Mesodermal cell (in vitro differentiated cells): Measurements from ENCODE around the gene HMGCS2.

Source experiments
- H3K27ac ChIP-seq: 2 replicates; pipeline ENCODE4 v1.7.0; 2013; ENCODE audit warnings: mild to moderate bottlenecking, low read depth, low read length, moderate library complexity; ENCODE audit not compliant: severe bottlenecking
- H3K36me3 ChIP-seq: 2 replicates; pipeline ENCODE4 v1.7.1; 2013; ENCODE audit warnings: mild to moderate bottlenecking, low read length, moderate library complexity; ENCODE audit not compliant: control insufficient read depth, insufficient read depth
- H3K4me1 ChIP-seq: one replicate; pipeline ENCODE4 v1.7.1; 2013; ENCODE audit warnings: mild to moderate bottlenecking, low read length; ENCODE audit not compliant: insufficient read depth, control insufficient read depth, poor library complexity, severe bottlenecking
- H3K4me3 ChIP-seq: 2 replicates; pipeline ENCODE4 v1.7.0; 2013; ENCODE audit warnings: low read length, control low read depth, mild to moderate bottlenecking; ENCODE audit not compliant: insufficient read depth, poor library complexity, severe bottlenecking; ENCODE audit errors: extremely low read depth
- H3K9me3 ChIP-seq: 2 replicates; pipeline ENCODE4 v1.7.1; 2013; ENCODE audit warnings: mild to moderate bottlenecking, low read length, moderate library complexity; ENCODE audit not compliant: control insufficient read depth
- WGBS, 2 experiments: methylation state at CpG; one replicate each; pipeline ENCODE4 v1.1.5; 2013; ENCODE audit warnings: missing lambda C conversion rate in 2 of 2; ENCODE audit not compliant: insufficient coverage in 2 of 2; 5-methylcytosine and 5-hydroxymethylcytosine counted together

HMGCS2 gene

GRCh38 chr1:119740896-119741780 is 27.6 kb downstream of the HMGCS2 start:
- no peak overlapping the region for H3K4me3 ChIP-seq
- 94 to 95% methylated on average over 13 of the region's 13 CpGs for WGBS, 2 experiments
- H3K27ac ChIP-seq: no peak overlapping the region
- peaks cover 68% of the 10 kb centered on the region for H3K36me3 ChIP-seq
- H3K9me3 ChIP-seq: no peaks in the 10 kb centered on the region
- H3K4me1 ChIP-seq: no peaks in the 10 kb centered on the region

DNA sequence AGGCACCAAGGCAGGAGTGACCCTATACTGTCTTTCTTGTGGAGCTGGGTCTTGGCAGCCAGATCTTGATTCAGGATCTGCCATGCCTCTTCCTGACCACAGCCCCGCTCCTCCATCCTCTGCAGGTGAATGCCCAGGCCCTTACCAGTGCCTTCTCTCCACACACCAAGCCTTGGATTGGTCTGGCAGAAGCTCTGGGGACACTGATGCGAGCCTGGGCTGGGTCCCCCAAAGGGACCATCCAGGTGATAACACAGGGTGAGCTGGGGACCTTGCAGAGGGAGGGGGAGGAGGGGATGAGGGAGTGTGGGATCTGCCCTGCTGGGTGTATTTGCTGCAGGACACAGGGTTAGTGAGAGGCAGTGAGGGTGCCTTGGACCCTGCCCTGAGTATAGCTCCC is 28.4 kb downstream of the HMGCS2 start:
- no peaks in the 10 kb centered on the region for H3K4me1 ChIP-seq
- 100% methylated on average over 1 to 2 of the region's 2 CpGs for WGBS, 2 experiments
- H3K27ac ChIP-seq: no peak overlapping the region
- peaks cover 77% of the 10 kb centered on the region for H3K36me3 ChIP-seq
- no peaks in the 10 kb centered on the region for H3K9me3 ChIP-seq
- no peak overlapping the region for H3K4me3 ChIP-seq

GRCh38 chr1:119739150-119739549 is 29.6 kb downstream of the HMGCS2 start:
- Histone ChIP-seq H3K36me3 (peaks cover 88% of the 10 kb centered on the region), H3K4me3 (no peak overlapping the region), H3K4me1 (no peaks in the 10 kb centered on the region), H3K9me3 (no peaks in the 10 kb centered on the region), H3K27ac (no peak overlapping the region)
- WGBS, 2 experiments: 94 to 100% methylated on average over 4 to 5 of the region's 6 CpGs

- H3K27ac ChIP-seq: no peak overlapping the region
- H3K9me3 ChIP-seq: no peaks in the 10 kb centered on the region
- 90 to 93% methylated on average over 4 to 7 of the region's 7 CpGs for WGBS, 2 experiments
- H3K4me3 ChIP-seq: no peak overlapping the region
- H3K4me1 ChIP-seq: no peaks in the 10 kb centered on the region
- peaks cover 90% of the 10 kb centered on the region for H3K36me3 ChIP-seq
These were observed 30.5 kb downstream of the HMGCS2 start for GRCh38 chr1:119738100-119738720.

DNA sequence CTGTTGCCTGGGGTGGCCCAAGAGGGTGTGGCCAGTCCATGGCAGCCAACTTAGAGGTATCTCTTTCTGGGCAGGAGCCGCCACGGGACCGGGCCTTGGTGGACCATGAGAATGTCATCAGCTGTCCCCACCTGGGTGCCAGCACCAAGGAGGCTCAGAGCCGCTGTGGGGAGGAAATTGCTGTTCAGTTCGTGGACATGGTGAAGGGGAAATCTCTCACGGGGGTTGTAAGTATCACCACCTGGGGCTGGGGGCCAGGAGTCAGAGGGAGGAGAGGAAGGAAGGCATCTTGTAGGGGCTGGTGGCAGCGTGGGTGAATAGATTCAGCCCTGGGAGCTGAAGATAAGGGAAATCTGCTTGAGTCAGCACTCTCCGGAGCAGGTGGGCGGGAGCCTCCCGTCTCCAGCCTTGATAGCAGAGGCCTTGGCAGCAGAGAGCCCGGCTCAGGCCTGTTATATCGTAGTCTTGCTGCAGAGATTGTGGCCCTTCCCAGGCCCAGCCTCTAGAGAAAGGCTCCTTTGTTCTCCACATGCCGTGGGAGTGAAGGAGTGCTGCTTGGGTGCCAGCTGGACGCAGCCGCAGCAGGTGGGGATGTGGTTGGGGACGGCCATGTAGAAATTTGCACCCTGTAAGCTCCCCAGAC is 31.5 kb downstream of the HMGCS2 start:
- Histone ChIP-seq H3K4me3 (no peak overlapping the region), H3K9me3 (no peaks in the 10 kb centered on the region), H3K4me1 (peaks cover 3% of the 10 kb centered on the region), H3K36me3 (peaks cover 90% of the 10 kb centered on the region), H3K27ac (no peak overlapping the region)
- 86 to 89% methylated on average over 11 to 14 of the region's 16 CpGs for WGBS, 2 experiments

DNA sequence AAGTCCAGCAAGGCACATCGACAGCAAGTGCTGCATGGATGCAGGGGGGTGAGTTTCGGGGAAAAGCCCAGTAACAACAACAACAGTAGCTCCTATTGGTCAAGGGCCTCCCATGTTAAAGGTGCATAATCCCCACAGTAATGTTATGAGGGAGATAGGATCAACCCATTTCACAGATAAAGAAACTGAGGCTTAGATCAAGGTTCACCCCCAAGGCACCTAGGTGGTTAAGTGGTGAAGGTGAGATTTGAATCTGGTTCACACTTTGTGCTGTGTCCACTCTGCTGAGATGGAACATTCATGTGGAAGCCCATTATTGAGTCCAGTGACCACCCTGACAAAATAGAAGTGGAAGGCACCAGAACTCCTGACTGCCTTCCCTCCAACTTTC is 32.1 kb downstream of the HMGCS2 start:
- no CpG with 5 or more reads among the region's 2 CpGs for WGBS, 2 experiments
- Histone ChIP-seq H3K4me3 (no peak overlapping the region), H3K4me1 (peaks cover 8% of the 10 kb centered on the region), H3K9me3 (no peaks in the 10 kb centered on the region), H3K27ac (no peak overlapping the region), H3K36me3 (peaks cover 93% of the 10 kb centered on the region)

GRCh38 chr1:119735217-119735616 is 33.5 kb downstream of the HMGCS2 start:
- Histone ChIP-seq H3K9me3 (no peaks in the 10 kb centered on the region), H3K4me3 (no peak overlapping the region), H3K4me1 (peaks cover 11% of the 10 kb centered on the region), H3K27ac (no peak overlapping the region), H3K36me3 (peaks cover 98% of the 10 kb centered on the region)
- 98 to 99% methylated on average over 13 to 14 of the region's 14 CpGs for WGBS, 2 experiments

DNA sequence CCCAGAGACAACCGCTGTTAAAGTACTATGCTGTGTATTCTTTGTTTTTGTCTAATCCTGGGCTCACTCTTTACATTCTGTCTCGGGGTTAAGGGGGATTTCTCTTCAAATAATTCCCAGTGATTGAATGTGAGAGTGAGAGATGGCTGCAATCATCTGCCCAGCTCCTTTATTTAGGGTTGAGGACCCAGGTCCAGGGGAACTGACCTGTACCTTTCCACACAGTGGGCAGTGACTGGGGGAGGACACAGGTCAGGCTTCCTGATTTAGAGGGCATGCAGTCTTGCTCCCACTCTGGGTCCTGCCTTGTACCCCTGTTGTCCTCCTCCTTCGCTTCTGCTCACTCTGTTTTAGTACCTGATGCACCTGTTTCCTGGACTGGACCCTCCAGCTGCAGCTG is 35.0 kb downstream of the HMGCS2 start:
- Histone ChIP-seq H3K27ac (no peak overlapping the region), H3K4me1 (peaks cover 11% of the 10 kb centered on the region), H3K9me3 (no peaks in the 10 kb centered on the region), H3K4me3 (no peak overlapping the region), H3K36me3 (peaks cover 98% of the 10 kb centered on the region)
- 93 to 100% methylated on average over 1 to 2 of the region's 3 CpGs for WGBS, 2 experiments

DNA sequence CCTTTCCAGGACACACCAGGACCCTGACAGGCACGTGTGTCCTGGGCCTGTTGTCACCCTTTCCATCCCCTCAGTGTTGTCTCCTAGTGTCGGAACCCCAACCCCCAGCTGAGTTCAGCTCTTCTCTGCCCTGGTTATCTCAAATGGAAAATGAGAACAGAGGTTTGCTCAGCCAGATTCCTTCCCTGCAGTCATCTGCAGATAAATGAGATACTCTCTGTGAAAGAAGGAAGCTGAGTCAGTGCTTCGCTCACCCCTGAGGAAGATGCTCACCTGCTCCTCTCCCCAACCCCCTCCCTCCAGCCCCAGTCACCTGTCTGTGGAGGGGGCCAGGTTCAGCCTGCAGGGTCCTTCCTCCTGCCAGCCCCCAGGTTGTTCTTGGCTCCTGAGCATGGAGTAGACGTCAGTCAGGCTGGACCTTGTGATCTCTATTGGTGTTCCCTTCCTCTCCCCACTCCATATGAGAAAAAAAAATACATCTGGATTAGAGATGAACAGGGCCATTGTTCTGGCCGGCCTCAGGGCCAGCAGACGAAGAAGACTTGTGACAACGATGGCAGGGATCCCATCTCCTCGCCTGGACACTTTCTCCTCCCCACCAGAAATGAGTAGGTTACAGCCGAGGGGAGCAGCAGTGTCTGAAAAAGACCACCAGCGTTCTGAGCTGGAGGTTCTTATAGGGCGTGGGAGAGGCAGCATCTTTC is 36.1 kb downstream of the HMGCS2 start:
- Histone ChIP-seq H3K27ac (no peak overlapping the region), H3K9me3 (no peaks in the 10 kb centered on the region), H3K4me3 (no peak overlapping the region), H3K36me3 (peaks cover 98% of the 10 kb centered on the region), H3K4me1 (peaks cover 11% of the 10 kb centered on the region)
- WGBS, 2 experiments: 89 to 92% methylated on average over 8 to 9 of the region's 11 CpGs

- 94 to 100% methylated on average over 5 of the region's 6 CpGs for WGBS, 2 experiments
- H3K36me3 ChIP-seq: peaks cover 98% of the 10 kb centered on the region
These were observed 36.8 kb downstream of the HMGCS2 start for GRCh38 chr1:119731741-119732430.

More at GRCh38 chr1:119731741-119732430, 36.8 kb downstream of the HMGCS2 start:
- Histone ChIP-seq H3K4me3 (no peak overlapping the region), H3K4me1 (peaks cover 11% of the 10 kb centered on the region), H3K27ac (no peak overlapping the region), H3K9me3 (no peaks in the 10 kb centered on the region)
